Liver (tissue), 9 donors: ENCODE results near the gene FH. TPM values are rescaled to one million over a fixed set of nuclear protein-coding genes. Genes with fewer than 3 reads are reported as not detected.

Source experiments
- DNase-seq: peaks from one replicate; pipeline ENCODE4 v3.0.0-alpha.2; 2017; ENCODE audit warnings: low spot score
- H3K27ac ChIP-seq, 2 donors: one replicate each; pipeline ENCODE4 v1.7.0; 2013; ENCODE audit warnings: inconsistent platforms in 2 of 2, low read length in 2 of 2, control low read depth in 1 of 2, low read depth in 1 of 2, mild to moderate bottlenecking in 1 of 2
- H3K27me3 ChIP-seq, 4 donors: one replicate each; pipeline versions ENCODE4 v1.6.1 to v1.7.0; 2013; ENCODE audit warnings: low read length in 3 of 4, inconsistent platforms in 1 of 4, mild to moderate bottlenecking in 1 of 4, moderate library complexity in 1 of 4; ENCODE audit not compliant: control insufficient read depth in 4 of 4, insufficient read depth in 4 of 4
- H3K36me3 ChIP-seq, 4 donors: one replicate each; pipeline versions ENCODE4 v1.6.1 to v1.7.0; 2013; ENCODE audit warnings: low read length in 3 of 4, mild to moderate bottlenecking in 3 of 4, low read depth in 1 of 4, moderate library complexity in 1 of 4; ENCODE audit not compliant: control insufficient read depth in 4 of 4, insufficient read depth in 3 of 4
- H3K4me1 ChIP-seq, 4 donors: one replicate each; pipeline versions ENCODE4 v1.6.1 to v1.7.0; 2013; ENCODE audit warnings: low read length in 3 of 4, mild to moderate bottlenecking in 3 of 4, moderate library complexity in 1 of 4; ENCODE audit not compliant: control insufficient read depth in 4 of 4, insufficient read depth in 4 of 4
- H3K4me3 ChIP-seq, 3 donors: one replicate each; pipeline versions ENCODE4 v1.6.1 to v1.7.0; 2013; ENCODE audit warnings: low read length in 3 of 3, control low read depth in 1 of 3, low read depth in 1 of 3, mild to moderate bottlenecking in 1 of 3
- H3K9ac ChIP-seq, 2 donors: one replicate each; pipeline ENCODE4 v1.7.0; 2013; ENCODE audit warnings: low read length in 2 of 2, mild to moderate bottlenecking in 2 of 2, moderate library complexity in 2 of 2, control low read depth in 1 of 2, low read depth in 1 of 2
- H3K9me3 ChIP-seq, 4 donors: one replicate each; pipeline versions ENCODE4 v1.6.1 to v1.7.0; 2013; ENCODE audit warnings: low read length in 3 of 4; ENCODE audit not compliant: control insufficient read depth in 4 of 4
- CTCF ChIP-seq: fragments of 150-350 bp; IDR thresholded peaks from 2 replicates; pipeline ENCODE4 v1.5.1; 2017; ENCODE audit warnings: improper control_type of control experiment, low read depth, low read length; ENCODE audit not compliant: missing input control
- EGR1 ChIP-seq, 2 donors: IDR thresholded peaks; 2 replicates each; pipeline ENCODE4 v1.6.1; 2016 to 2018; ENCODE audit warnings: antibody characterized with exemption in 2 of 2, low read depth in 2 of 2
- FOXA1 ChIP-seq: IDR thresholded peaks from 2 replicates; pipeline ENCODE4 v1.6.1; 2016; ENCODE audit warnings: antibody characterized with exemption
- FOXA2 ChIP-seq: IDR thresholded peaks from 2 replicates; pipeline ENCODE4 v1.6.1; 2016; ENCODE audit warnings: antibody characterized with exemption
- GABPA ChIP-seq, 2 donors: IDR thresholded peaks in 1 of 2; conservative IDR thresholded peaks in 1 of 2; 2 replicates each; pipeline ENCODE4 v1.6.1; 2016; ENCODE audit warnings: antibody characterized with exemption in 2 of 2, mild to moderate bottlenecking in 1 of 2, moderate library complexity in 1 of 2
- HNF4A ChIP-seq, 2 donors: conservative IDR thresholded peaks; 2 replicates each; pipeline ENCODE4 v1.6.1; 2016; ENCODE audit warnings: antibody characterized with exemption in 2 of 2, mild to moderate bottlenecking in 2 of 2
- HNF4G ChIP-seq: IDR thresholded peaks from 2 replicates; pipeline ENCODE4 v1.6.1; 2016; ENCODE audit warnings: antibody characterized with exemption
- JUND ChIP-seq, 2 donors: IDR thresholded peaks; 2 replicates each; pipeline ENCODE4 v1.6.1; 2016; ENCODE audit warnings: antibody characterized with exemption in 2 of 2
- NR2F2 ChIP-seq: IDR thresholded peaks from 2 replicates; pipeline ENCODE4 v1.6.1; 2016; ENCODE audit warnings: antibody characterized with exemption
- RAD21 ChIP-seq, 2 donors: IDR thresholded peaks; 2 replicates each; pipeline ENCODE4 v1.6.1; 2016; ENCODE audit warnings: antibody characterized with exemption in 2 of 2, mild to moderate bottlenecking in 2 of 2
- RXRA ChIP-seq, 2 donors: IDR thresholded peaks; 2 replicates each; pipeline ENCODE4 v1.6.1; 2017 to 2018; ENCODE audit warnings: antibody characterized with exemption in 2 of 2, mild to moderate bottlenecking in 1 of 2
- SP1 ChIP-seq: IDR thresholded peaks from 2 replicates; pipeline ENCODE4 v1.6.1; 2018; ENCODE audit warnings: antibody characterized with exemption, mild to moderate bottlenecking
- TAF1 ChIP-seq: conservative IDR thresholded peaks from 2 replicates; pipeline ENCODE4 v1.6.1; 2016; ENCODE audit warnings: antibody characterized with exemption, mild to moderate bottlenecking
- YY1 ChIP-seq: IDR thresholded peaks from 2 replicates; pipeline ENCODE4 v1.6.1; 2016; ENCODE audit warnings: antibody characterized with exemption, mild to moderate bottlenecking
- ZBTB33 ChIP-seq: IDR thresholded peaks from 2 replicates; pipeline ENCODE4 v1.6.1; 2016; ENCODE audit warnings: antibody characterized with exemption
- WGBS: extraction: QIAGEN DNeasy Blood & Tissue Kit; methylation state at CpG from one replicate; pipeline ENCODE4 v1.1.7; 2013; 5-methylcytosine and 5-hydroxymethylcytosine counted together
- polyA plus RNA-seq, 2 donors: library from polyadenylated mRNA; stranded (reverse) in 1 of 2; unstranded in 1 of 2; fragments of 200-250 nt in 1 of 2; fragments of >200 nt in 1 of 2; fragmentation: Nextera tagmentation in 1 of 2; extraction: Ambion mirVana in 1 of 2; gene quantifications; one replicate each; pipeline versions ENCODE4 v1.2.1 to v1.2.3, GENCODE V29; 2013 to 2015
- total RNA-seq, 2 donors: library from RNA; depleted of rRNA; stranded (reverse); fragments of >200 nt; gene quantifications; one replicate each; pipeline ENCODE4 v1.2.3, GENCODE V29; 2014
- TF ChIP-seq, protein P1 (sequence below): IDR thresholded peaks from 2 replicates; pipeline ENCODE4 v1.6.1; 2016; ENCODE audit warnings: antibody characterized with exemption
- TF ChIP-seq, protein P2 (sequence below): IDR thresholded peaks from 2 replicates; pipeline ENCODE4 v1.6.1; 2016; ENCODE audit warnings: antibody characterized with exemption, mild to moderate bottlenecking
- TF ChIP-seq, protein P3 (sequence below): IDR thresholded peaks from 2 replicates; pipeline ENCODE4 v1.6.1; 2016; ENCODE audit warnings: antibody characterized with exemption
- donor health status: healthy.
- donor health status: healthy.
- donor health status: healthy.
- donor health status: healthy.
- donor health status: healthy.

Gene FH
- total and polyA plus RNA-seq, 4 donors: 68.3 to 145 (median 120) TPM

- no peak for TF ChIP-seq ZBTB33
Measured at GRCh38 chr1:241464985-241465384, 54.6 kb downstream of the FH start (continued).

GRCh38 chr1:241462391-241462790, 57.2 kb downstream of the FH start:
- 54% methylated on average over 2 of the region's 2 CpGs for WGBS
- DNase-seq: no peak
- no peaks in the 10 kb centered on the region for H3K9me3 ChIP-seq
- no peak for TF ChIP-seq FOXA1
- TF ChIP-seq SP1: no peak
- no peak for TF ChIP-seq ZBTB33
- no peak for TF ChIP-seq RAD21 (IDR thresholded peaks at IDR 0.05)
- TF ChIP-seq, protein P1, sequence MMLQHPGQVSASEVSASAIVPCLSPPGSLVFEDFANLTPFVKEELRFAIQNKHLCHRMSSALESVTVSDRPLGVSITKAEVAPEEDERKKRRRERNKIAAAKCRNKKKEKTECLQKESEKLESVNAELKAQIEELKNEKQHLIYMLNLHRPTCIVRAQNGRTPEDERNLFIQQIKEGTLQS: no peak
- no peak for TF ChIP-seq FOXA2
- no peak for TF ChIP-seq HNF4A (conservative IDR thresholded peaks at IDR 0.05)
- TF ChIP-seq GABPA (IDR thresholded peaks at IDR 0.05 in 1 of 2, conservative IDR thresholded peaks at IDR 0.05 in 1 of 2): no peak
- TF ChIP-seq TAF1: no peak
- TF ChIP-seq, protein P2, sequence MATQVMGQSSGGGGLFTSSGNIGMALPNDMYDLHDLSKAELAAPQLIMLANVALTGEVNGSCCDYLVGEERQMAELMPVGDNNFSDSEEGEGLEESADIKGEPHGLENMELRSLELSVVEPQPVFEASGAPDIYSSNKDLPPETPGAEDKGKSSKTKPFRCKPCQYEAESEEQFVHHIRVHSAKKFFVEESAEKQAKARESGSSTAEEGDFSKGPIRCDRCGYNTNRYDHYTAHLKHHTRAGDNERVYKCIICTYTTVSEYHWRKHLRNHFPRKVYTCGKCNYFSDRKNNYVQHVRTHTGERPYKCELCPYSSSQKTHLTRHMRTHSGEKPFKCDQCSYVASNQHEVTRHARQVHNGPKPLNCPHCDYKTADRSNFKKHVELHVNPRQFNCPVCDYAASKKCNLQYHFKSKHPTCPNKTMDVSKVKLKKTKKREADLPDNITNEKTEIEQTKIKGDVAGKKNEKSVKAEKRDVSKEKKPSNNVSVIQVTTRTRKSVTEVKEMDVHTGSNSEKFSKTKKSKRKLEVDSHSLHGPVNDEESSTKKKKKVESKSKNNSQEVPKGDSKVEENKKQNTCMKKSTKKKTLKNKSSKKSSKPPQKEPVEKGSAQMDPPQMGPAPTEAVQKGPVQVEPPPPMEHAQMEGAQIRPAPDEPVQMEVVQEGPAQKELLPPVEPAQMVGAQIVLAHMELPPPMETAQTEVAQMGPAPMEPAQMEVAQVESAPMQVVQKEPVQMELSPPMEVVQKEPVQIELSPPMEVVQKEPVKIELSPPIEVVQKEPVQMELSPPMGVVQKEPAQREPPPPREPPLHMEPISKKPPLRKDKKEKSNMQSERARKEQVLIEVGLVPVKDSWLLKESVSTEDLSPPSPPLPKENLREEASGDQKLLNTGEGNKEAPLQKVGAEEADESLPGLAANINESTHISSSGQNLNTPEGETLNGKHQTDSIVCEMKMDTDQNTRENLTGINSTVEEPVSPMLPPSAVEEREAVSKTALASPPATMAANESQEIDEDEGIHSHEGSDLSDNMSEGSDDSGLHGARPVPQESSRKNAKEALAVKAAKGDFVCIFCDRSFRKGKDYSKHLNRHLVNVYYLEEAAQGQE: no peak
- no peak for TF ChIP-seq YY1
- no peak for TF ChIP-seq JUND (IDR thresholded peaks at IDR 0.05)
- no peak for TF ChIP-seq CTCF
- TF ChIP-seq HNF4G: no peak
- no peak for TF ChIP-seq RXRA (IDR thresholded peaks at IDR 0.05)
- TF ChIP-seq, protein P3, sequence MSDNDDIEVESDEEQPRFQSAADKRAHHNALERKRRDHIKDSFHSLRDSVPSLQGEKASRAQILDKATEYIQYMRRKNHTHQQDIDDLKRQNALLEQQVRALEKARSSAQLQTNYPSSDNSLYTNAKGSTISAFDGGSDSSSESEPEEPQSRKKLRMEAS: no peak
- TF ChIP-seq EGR1 (IDR thresholded peaks at IDR 0.05; ENCODE audit: low read depth in 2 of 2): no peak
- TF ChIP-seq NR2F2: no peak
- H3K27ac ChIP-seq: no peak overlapping the region
- no peaks in the 10 kb centered on the region for H3K36me3 ChIP-seq
- no peaks in the 10 kb centered on the region for H3K4me1 ChIP-seq
- H3K27me3 ChIP-seq: no peaks in the 10 kb centered on the region
- H3K9ac ChIP-seq: no peak overlapping the region
- H3K4me3 ChIP-seq: no peak overlapping the region
